ENCODE results near the gene MOXD1.

MOXD1 gene

GRCh38 chr6:132400883-132401617, at the start of gene MOXD1:
TSS of gene MOXD1 (minus strand) at chr6:132401475. CDS start at chr6:132401426, 49 bp downstream.
- DNase-seq = no peak

- DNase-seq = no peak
Measured at GRCh38 chr6:132446855-132447241, 45.6 kb upstream of the MOXD1 start.

- DNase-seq = no peak
Measured at GRCh38 chr6:132446141-132446854, 45.0 kb upstream of the MOXD1 start.

DNA sequence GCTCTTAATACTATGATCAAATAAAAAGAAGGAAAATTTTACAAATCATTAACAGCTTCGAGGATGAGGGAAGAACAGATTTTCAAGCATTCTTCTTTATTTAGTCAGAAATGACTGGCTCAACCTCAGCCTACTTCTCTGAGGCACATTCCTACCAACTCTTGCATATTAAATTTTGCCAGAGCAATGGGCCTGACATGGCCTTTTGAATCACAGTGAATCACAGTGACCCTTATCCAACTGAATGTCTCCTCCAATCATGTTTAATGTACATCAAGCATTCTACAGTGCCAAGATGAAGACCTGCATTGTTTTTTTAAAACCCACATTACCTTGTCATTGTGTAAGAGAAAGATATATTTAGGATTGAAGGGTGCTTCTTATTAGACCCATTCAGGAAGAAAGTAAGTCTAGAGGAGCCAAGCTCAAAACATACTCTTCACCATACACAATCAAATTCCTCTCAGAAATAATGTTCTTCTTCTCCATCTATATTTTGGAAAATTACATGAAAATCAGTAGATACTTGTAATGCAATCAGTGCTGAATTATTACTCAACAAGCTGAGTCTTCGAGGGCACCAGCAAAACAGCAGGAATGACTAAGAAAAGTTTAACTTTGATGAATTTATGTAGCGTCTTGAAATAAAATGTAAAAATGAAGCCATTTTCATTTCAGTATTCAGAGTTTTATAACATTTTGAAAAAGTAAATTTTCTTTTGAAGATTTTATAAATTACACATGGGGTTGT, 44.1 kb upstream of the MOXD1 start:
- DNase-seq = no peak

DNA sequence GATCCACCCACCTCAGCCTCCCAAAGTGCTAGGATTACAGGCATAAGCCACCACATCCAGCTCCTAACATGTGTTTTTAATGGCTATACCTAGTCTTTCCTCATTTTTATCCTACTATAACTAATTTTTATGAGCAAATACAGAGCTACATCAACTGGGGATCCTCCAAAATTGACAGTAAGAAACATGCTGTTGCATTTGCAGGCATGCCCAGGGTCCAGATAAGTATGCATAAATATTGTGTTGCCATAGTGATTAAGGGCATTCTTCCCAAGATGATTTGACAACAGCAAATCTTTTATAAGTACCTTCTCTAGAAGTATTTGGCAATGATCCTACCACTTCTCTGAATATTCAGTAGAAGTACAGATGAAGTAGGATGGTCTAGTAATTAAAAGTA, 41.9 kb upstream of the MOXD1 start:
- DNase-seq = no peak

DNA sequence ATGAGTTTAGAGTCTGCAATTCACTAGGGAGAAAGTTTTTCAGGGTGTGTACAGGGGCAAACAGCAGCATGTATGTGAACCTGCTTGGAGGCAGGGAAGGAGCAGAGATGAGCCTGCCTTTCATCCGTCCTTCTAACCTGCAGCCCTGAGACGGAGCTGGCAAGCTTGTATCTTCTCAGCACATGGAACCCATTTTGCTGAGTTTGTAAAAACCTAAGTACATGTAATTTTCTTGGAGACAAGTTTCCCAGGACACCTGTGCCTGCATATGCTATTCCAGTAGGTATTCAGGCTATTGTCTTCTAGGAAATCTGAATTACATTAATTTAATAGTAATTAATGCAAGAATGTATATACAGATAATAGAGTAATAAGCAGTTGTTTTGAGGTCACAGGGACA, 28.8 kb upstream of the MOXD1 start:
- DNase-seq = no peak

DNA sequence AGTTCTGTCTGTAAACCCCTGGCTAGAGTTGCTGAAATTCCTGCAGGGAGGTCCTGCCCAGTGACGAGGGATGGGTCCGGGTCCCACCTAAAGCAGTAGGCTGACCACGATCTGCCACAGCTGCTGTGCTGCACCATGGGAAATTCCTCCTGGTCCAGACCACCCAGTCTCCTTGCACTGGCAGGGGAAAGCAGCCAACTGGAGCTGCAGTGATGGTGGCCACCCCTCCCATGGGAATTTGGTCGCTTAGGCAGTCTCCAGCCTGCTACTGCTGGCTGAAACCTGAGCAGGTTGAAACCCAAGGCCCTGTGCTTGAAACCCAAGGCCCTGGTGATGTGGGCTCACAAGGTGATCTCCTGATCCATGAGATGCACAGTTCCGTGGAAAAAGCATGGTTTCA, 23.9 kb upstream of the MOXD1 start:
- DNase-seq = no peak

DNA sequence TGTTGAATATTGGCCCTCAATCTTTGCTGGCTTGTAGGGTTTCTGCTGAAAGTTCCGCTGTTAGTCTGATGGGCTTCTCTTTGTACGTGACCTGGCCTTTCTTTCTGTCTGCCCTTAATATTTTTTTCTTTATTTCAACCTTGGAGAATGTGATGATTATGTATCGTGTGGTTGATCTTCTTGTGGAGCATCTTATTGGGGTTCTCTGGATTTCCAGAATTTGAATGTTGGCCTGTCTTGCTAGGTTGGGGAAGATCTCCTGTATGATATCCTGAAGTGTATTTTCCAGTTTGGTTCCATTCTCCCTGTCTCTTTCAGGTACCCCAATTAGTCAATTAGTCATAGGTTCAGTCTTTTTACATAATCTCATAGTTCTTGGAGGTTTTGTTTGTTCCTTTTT, 22.6 kb upstream of the MOXD1 start:
- DNase-seq = no peak

DNA sequence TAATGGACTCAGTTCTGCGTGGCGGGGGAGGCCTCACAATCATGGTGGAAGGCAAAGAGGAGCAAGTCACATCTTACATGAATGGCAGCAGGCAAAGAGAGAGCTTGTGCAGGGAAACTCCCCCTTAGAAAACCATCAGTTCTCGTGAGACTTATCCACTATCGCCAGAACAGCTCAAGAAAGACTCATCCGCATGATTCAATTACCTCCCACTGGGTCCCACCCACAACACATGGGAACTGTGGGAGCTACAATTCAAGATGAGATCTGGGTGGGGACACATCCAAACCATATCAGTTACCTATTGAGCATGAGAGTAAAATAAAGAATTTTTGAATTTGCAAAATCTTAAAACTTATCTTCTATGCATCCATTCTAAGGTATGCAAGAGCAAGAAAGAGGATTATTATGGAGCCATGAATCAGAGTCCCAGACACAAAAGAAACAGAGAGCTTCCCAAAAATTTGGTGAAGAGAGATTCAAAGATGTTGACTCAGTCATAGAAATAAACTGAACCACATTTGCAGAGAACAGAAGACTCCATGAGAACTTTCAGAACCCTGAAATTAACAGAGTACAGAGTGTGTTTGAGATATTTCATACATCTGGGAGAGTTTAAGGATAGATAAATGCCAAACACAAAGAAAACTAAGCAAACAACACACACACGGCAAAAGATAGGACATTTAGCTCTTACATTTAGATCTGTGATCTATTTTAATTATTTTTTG, 17.1 kb upstream of the MOXD1 start:
- no peak for DNase-seq

- DNase-seq = no peak
Measured at GRCh38 chr6:132414761-132415160, 13.5 kb upstream of the MOXD1 start.

GRCh38 chr6:132414322-132414721, 13.0 kb upstream of the MOXD1 start:
- DNase-seq = no peak

DNA sequence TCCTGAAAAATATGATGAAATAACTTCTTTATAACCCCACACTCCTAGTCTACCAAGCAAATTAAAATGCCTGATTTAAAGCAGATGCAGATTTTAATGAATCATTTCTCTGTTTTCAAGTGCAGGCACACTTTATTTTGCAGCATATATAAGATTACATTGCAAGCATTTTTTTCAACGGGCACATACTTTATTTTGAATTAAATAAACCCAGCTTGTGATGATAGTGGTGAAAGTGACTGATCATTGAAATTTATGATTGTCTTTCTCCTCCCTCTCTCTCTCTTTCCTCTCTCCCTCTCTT, 12.2 kb upstream of the MOXD1 start:
- DNase-seq = no peak

DNA sequence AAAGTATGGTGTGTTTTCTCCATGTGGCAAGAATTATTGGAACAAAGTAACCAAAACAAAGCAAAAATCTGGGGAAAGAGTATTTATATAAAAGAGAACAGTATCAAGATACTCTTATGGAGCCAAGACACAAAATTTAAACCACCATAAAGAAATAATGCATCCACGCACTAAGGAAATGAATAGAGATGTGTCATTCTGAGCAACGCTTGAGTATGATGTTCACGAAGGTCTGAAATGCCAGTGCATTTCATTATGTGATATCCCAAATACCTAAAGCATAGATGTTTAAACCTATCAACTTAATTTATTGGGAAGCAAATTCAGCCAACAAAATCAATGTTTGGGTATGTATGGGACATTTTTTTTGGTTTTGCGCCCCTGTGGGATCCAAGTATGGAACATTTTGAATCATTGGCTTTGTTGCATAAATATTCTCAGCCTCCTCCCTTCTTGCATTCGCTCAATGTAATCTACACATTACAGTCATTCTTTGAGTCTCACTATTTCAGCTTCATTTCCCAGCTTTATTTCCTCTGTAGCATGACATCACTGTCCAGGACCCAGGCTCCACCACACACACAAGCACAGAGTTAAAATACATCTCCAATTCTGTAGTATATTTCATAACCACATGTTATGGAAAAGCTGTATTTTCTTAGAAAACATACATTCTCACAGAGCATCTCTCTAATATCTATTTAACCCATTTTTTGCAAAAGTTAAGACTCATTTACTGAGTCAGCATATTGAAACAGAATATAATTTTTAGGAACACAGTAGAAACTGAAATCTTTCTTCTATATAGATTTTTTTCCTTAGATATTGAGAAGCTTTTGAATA, 11.6 kb upstream of the MOXD1 start:
- no peak for DNase-seq

DNA sequence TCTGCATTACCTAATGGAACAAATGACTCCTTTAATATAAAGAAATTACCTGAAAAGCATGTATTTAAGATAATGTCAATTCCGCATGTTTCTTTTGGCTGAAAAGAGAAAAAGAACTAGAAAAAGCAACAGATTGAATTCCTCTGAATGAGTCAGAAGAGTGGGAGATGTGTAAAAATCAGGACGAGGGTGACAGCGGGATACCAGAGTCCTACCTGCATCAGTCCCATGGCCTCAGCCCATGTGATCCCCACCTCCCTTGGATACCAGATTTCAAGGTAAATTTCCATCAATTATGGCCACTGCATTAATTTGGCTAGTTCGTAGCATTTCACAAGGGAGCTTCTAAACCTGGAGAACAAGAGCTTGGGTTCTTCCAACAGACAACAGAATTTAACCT, 10.0 kb upstream of the MOXD1 start:
- no peak for DNase-seq

DNA sequence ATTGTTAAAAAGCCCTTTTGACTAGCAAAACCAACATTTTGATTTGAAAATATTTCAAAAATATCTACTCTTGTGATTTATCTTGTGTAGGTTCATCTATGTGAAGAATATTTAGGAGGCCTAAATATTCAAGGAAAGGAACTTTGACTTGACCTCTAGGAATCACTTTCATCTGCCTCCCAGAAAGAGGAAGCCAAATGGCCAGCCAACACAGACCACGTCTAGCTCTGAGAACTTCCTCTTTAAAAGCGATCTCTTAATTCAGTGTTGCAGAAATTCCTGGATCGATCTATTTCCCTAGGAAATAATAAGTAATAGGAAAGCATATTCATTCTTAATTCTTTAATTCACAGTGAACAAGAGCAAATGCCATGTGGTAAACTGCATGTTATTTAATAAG, 9.6 kb upstream of the MOXD1 start:
- no peak for DNase-seq

DNA sequence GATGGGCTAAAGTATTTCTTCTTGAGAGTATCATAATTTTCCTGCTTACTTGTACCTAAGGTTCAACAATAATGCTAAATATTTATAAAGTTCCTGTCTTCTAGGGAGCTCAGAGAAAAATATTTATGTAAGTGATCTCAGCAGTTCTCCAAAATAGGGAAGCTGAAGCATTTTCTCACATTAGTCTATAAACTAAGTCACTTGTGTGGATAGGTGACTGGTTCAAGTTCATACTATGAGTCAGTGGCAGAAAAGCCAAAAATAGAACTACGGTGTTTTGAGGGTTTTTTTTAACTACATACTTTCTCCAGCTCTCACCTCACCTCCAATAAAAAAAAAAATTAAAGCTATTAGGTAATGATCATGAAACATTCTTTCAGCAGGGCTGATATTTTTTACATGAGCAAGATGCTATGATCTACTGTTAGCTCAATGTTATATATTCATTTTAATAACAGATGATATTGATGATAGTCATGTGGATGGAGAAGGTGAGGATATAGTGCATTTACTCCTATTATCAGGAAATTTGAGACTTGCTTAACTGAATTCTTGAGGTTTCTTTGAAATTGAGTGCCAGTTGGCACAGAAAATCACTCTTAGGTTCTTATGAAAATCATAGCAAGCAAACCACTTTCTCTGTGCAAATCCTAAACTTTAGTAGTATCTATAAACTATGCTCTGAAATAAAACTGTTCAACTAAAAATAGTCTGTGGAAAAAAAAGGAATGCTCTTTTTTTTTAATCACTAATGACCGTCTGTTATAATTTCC, 4.1 kb upstream of the MOXD1 start:
- no peak for DNase-seq

DNA sequence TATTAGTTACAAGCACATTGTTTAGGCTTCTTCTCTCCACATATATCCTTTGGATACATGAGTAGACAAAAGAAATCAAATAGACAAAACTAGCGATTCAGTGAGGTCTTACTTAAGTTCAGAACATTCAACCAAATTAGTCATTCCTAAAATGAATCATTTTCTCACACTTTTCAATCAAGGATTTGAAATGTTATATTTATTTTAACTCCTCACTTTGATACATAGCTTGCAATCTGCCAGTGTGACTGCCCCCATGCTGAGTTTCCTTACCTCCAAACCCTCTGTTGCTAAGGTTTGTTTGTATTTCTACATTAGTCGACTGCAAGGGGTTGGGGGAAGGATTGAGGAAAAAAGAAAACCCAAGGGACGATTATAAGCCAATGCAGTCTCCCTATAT, 3.5 kb upstream of the MOXD1 start:
- no peak for DNase-seq

GRCh38 chr6:132404330-132404729, 3.1 kb upstream of the MOXD1 start:
- DNase-seq = no peak

GRCh38 chr6:132401618-132402285, 477 bp upstream of the MOXD1 start:
- no peak for DNase-seq

DNA sequence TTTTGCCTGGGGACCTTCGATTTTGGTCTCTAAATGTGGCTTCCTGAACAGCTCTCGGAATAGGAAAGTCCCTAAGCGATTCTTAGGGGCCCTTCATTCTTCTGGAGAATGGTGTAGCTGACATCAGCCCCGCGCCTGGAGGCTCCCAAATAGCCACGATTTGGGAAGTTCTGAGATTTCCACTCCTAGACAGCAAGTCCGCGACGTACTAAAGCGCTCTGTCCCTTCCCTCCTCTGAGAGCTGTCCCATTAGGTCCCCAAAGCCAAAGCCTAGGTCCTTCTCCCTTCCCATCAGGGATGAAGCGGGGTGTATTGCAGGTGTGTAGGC, 756 bp downstream of the MOXD1 start:
- no peak for DNase-seq

- no peak for DNase-seq
Measured at GRCh38 chr6:132399376-132400074, 1.8 kb downstream of the MOXD1 start.

All from stimulated activated CD4-positive, alpha-beta T cell treated with anti-CD3 and anti-CD28 coated beads, Interleukin-4, amount 100 ng/mL, for 1 hour (primary cell).